ENCODE measurements around the gene HIC1.

Gene HIC1

DNA sequence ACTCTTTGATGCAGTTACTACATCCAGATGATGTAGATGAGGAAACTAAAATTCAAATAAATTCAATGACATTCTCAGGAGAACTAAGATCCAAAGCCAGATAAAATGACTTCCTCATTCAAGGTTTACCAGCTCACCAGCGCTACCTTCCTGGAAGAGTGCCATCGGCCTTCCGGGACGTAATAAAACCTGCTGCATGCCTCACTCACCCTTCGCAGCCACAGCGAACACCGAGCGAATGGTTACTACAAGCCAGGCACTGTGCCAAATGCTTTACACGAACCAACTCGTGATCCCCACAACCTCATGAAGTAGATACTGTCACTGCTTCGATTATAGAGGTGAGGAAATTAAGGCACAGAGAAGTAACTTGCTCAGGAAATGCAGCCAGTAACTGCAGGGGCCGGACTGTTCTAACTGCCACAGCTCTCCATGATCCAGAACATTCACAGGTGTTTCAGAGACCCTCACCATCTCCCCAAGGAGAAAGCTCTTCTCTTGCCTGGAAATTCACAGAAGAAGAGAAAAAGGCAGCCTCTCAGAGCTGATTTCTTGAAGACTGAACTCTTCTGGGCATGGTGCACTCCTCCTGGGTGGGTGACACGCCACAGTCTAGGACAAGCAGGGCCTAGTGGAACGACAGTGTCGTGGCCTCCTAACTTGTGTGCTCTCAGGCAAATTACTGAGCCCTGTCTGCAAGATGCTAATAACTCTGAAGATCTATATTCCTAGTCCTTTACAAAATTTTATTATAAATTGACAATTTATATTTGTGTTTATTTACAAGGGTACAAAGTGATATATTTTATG, 46.8 kb downstream of the HIC1 start:
- peak in 1 of 2 experiments; percentile 86 for DNase-seq (ENCODE audit: low read depth in 1 of 2, low spot score in 1 of 2)
- no peaks in the 10 kb centered on the region for H3K27me3 ChIP-seq (ENCODE audit: insufficient read depth, poor library complexity, severe bottlenecking)
- TF ChIP-seq POLR2AphosphoS5 (IDR thresholded peaks at IDR 0.05; ENCODE audit: low read depth) (peak; percentile 58), SPI1 (IDR thresholded peaks at IDR 0.05; ENCODE audit: borderline replicate concordance, low read depth) (peak; percentile 86), GABPA (IDR thresholded peaks at IDR 0.05; ENCODE audit: low read depth) (no peak)
- TF ChIP-seq, protein P1, sequence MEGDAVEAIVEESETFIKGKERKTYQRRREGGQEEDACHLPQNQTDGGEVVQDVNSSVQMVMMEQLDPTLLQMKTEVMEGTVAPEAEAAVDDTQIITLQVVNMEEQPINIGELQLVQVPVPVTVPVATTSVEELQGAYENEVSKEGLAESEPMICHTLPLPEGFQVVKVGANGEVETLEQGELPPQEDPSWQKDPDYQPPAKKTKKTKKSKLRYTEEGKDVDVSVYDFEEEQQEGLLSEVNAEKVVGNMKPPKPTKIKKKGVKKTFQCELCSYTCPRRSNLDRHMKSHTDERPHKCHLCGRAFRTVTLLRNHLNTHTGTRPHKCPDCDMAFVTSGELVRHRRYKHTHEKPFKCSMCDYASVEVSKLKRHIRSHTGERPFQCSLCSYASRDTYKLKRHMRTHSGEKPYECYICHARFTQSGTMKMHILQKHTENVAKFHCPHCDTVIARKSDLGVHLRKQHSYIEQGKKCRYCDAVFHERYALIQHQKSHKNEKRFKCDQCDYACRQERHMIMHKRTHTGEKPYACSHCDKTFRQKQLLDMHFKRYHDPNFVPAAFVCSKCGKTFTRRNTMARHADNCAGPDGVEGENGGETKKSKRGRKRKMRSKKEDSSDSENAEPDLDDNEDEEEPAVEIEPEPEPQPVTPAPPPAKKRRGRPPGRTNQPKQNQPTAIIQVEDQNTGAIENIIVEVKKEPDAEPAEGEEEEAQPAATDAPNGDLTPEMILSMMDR (IDR thresholded peaks at IDR 0.05; ENCODE audit: insufficient read depth, low read length) = no peak
- TF ChIP-seq, protein P2, sequence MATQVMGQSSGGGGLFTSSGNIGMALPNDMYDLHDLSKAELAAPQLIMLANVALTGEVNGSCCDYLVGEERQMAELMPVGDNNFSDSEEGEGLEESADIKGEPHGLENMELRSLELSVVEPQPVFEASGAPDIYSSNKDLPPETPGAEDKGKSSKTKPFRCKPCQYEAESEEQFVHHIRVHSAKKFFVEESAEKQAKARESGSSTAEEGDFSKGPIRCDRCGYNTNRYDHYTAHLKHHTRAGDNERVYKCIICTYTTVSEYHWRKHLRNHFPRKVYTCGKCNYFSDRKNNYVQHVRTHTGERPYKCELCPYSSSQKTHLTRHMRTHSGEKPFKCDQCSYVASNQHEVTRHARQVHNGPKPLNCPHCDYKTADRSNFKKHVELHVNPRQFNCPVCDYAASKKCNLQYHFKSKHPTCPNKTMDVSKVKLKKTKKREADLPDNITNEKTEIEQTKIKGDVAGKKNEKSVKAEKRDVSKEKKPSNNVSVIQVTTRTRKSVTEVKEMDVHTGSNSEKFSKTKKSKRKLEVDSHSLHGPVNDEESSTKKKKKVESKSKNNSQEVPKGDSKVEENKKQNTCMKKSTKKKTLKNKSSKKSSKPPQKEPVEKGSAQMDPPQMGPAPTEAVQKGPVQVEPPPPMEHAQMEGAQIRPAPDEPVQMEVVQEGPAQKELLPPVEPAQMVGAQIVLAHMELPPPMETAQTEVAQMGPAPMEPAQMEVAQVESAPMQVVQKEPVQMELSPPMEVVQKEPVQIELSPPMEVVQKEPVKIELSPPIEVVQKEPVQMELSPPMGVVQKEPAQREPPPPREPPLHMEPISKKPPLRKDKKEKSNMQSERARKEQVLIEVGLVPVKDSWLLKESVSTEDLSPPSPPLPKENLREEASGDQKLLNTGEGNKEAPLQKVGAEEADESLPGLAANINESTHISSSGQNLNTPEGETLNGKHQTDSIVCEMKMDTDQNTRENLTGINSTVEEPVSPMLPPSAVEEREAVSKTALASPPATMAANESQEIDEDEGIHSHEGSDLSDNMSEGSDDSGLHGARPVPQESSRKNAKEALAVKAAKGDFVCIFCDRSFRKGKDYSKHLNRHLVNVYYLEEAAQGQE (IDR thresholded peaks at IDR 0.05; ENCODE audit: insufficient replicate concordance, low read depth) = no peak
- H3K4me3 ChIP-seq (replicated peaks; ENCODE audit: insufficient read depth, low read length) = no peak overlapping the region
- peak overlapping the region; percentile 56 for H3K27ac ChIP-seq (replicated peaks)

DNA sequence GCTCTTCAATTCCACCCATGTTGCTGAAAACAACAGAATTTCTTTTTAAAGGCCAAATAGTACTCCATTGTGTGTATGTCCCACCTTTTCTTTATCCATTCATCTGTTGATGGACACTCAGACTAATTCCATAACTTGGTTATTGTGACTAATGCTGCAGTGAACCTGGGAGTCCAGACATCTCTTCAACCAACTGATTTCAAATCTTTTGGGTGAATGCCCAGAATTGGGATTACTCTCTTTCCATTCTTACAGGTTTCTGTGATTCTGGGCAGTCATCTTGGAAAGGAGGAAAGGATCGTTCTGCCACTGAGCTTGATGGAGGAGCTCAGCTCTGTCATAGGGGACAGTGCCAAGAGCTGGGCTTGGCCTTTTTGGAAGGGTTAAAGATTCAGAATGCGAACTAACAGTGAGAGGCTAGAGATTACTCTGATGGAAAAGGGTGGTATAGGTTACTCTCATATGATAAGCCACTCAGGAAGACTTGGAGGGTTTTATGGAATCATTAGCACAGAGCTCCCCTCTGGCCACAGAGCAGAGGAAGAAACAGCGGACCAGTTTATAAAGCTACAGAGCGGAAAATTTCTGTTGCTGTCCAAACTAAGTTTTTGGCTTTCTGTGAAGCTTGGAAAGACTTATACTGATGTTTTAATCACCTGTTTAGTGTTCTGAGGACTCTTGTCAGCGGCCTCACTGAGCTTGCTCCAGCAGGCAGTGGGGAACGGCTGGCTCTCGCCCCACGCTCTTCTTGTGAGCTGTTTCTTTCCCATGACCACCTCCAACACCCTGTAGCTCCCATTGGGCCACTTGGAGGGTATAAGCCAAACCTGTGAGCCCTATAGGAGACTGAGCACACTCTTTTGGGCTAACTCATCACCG, 48.3 kb downstream of the HIC1 start:
- TF ChIP-seq, protein P2 (IDR thresholded peaks at IDR 0.05; ENCODE audit: insufficient replicate concordance, low read depth) = no peak
- TF ChIP-seq POLR2AphosphoS5 (IDR thresholded peaks at IDR 0.05; ENCODE audit: low read depth) = no peak
- no peak for DNase-seq (ENCODE audit: low read depth in 1 of 2, low spot score in 1 of 2)

DNA sequence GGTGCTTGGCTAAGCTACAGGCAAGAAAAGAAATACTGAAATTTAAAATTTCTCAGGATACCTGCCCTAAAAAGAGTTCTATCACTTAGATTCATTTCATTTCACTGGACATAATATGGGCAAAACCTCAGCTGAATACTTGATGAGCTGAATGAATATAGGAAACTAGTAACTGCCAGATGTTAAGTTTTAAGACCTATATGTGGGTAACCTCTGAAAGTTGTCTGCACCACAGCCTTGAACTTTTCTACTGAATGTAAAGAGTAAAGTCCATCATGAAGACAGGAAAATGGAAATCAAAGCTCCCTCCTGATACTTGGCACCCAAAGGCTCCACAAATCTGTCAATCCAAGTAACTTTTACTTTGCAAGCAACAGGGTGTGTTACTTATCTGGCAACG, 50.8 kb downstream of the HIC1 start:
- no peak for DNase-seq (ENCODE audit: low read depth in 1 of 2, low spot score in 1 of 2)
- H3K27me3 ChIP-seq (ENCODE audit: insufficient read depth, poor library complexity, severe bottlenecking) = no peaks in the 10 kb centered on the region
- H3K27ac ChIP-seq (replicated peaks) = no peak overlapping the region
- H3K4me3 ChIP-seq (replicated peaks; ENCODE audit: insufficient read depth, low read length) = no peak overlapping the region
- TF ChIP-seq SPI1 (IDR thresholded peaks at IDR 0.05; ENCODE audit: borderline replicate concordance, low read depth) = no peak
- TF ChIP-seq, protein P2 (IDR thresholded peaks at IDR 0.05; ENCODE audit: insufficient replicate concordance, low read depth) = no peak
- TF ChIP-seq GABPA (IDR thresholded peaks at IDR 0.05; ENCODE audit: low read depth) = no peak

More for the DNA sequence above, 48.3 kb downstream of the HIC1 start:
- no peak overlapping the region for H3K27ac ChIP-seq (replicated peaks)
- H3K27me3 ChIP-seq (ENCODE audit: insufficient read depth, poor library complexity, severe bottlenecking) = no peaks in the 10 kb centered on the region
- H3K4me3 ChIP-seq (replicated peaks; ENCODE audit: insufficient read depth, low read length) = no peak overlapping the region

Measured in HL-60 (cell line).